ENCODE results near the gene KCNK10.

DNA sequence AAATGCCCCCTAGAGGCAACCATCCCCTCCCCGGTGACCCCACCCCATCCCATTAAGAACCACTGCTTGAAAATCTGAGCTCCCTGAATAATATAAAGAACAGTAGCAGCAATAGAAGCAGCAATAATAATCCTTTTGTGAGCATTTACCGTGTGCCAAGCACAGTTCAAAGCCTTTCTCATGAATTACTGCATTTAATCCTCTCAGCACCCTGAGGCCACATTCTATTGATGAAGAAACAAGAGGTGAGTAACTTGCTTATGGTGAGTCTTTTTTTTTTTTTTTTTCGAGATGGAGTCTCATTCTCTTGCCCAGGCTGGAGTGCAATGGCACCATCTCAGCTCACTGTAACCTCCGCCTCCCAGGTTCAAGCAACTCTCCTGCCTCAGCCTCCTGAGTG lies 65.0 kb downstream of the KCNK10 start:
- TF ChIP-seq, protein P1, sequence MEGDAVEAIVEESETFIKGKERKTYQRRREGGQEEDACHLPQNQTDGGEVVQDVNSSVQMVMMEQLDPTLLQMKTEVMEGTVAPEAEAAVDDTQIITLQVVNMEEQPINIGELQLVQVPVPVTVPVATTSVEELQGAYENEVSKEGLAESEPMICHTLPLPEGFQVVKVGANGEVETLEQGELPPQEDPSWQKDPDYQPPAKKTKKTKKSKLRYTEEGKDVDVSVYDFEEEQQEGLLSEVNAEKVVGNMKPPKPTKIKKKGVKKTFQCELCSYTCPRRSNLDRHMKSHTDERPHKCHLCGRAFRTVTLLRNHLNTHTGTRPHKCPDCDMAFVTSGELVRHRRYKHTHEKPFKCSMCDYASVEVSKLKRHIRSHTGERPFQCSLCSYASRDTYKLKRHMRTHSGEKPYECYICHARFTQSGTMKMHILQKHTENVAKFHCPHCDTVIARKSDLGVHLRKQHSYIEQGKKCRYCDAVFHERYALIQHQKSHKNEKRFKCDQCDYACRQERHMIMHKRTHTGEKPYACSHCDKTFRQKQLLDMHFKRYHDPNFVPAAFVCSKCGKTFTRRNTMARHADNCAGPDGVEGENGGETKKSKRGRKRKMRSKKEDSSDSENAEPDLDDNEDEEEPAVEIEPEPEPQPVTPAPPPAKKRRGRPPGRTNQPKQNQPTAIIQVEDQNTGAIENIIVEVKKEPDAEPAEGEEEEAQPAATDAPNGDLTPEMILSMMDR (IDR thresholded peaks at IDR 0.05) = no peak
- TF ChIP-seq POLR2A (IDR thresholded peaks at IDR 0.05) = no peak
